Type B pancreatic cell (in vitro differentiated cells): Measurements from ENCODE around the gene TMEM86B. TPM values are rescaled to one million over a fixed set of nuclear protein-coding genes. Genes with fewer than 3 reads are reported as not detected.

ENCODE experiments used
- DNase-seq: peaks from one replicate; pipeline ENCODE4 v3.0.0; 2021; ENCODE audit warnings: mixed read lengths; ENCODE audit not compliant: unreplicated experiment; ENCODE audit errors: extremely low spot score
- H3K27ac Mint-ChIP-seq: 2 replicates; pipeline ENCODE4 v1.8.0; 2021; ENCODE audit warnings: mild to moderate bottlenecking, mixed read lengths
- H3K27me3 Mint-ChIP-seq: 2 replicates; pipeline ENCODE4 v1.8.0; 2021; ENCODE audit warnings: mixed read lengths
- H3K36me3 Mint-ChIP-seq: 2 replicates; pipeline ENCODE4 v1.8.0; 2021; ENCODE audit warnings: mixed read lengths
- H3K4me1 Mint-ChIP-seq: one replicate; pipeline ENCODE4 v1.8.0; 2021; ENCODE audit warnings: mixed read lengths; ENCODE audit not compliant: unreplicated experiment
- H3K4me3 Mint-ChIP-seq: 2 replicates; pipeline ENCODE4 v1.8.0; 2021; ENCODE audit warnings: mild to moderate bottlenecking, mixed read lengths
- H3K9me3 Mint-ChIP-seq: 2 replicates; pipeline ENCODE4 v1.8.0; 2021; ENCODE audit warnings: mixed read lengths
- CTCF ChIP-seq: fragments of 200-600 bp; sonication (generic); conservative IDR thresholded peaks from 2 replicates; pipeline ENCODE4 v1.5.0; 2021; ENCODE audit warnings: antibody characterized with exemption, mild to moderate bottlenecking
- total RNA-seq: library from RNA; stranded (reverse); gene quantifications from 2 replicates; pipeline ENCODE4 v1.2.1, GENCODE V29; 2021; ENCODE audit warnings: low replicate concordance

Gene TMEM86B
- total RNA-seq, 1 donor from 2014 or later: 14.4 TPM

GRCh38 chr19:55272142-55272541 lies 43.6 kb upstream of the TMEM86B start:
- no peak overlapping the region for H3K27ac Mint-ChIP-seq
- H3K4me3 Mint-ChIP-seq: no peak overlapping the region
- no peaks in the 10 kb centered on the region for H3K27me3 Mint-ChIP-seq
- no peaks in the 10 kb centered on the region for H3K9me3 Mint-ChIP-seq
- peaks cover 15% of the 10 kb centered on the region for H3K36me3 Mint-ChIP-seq
- TF ChIP-seq CTCF: no peak
- DNase-seq: no peak
- H3K4me1 Mint-ChIP-seq: peaks cover 7% of the 10 kb centered on the region

- H3K27me3 Mint-ChIP-seq: no peaks in the 10 kb centered on the region
- no peak for DNase-seq
- no peak for TF ChIP-seq CTCF
- H3K4me3 Mint-ChIP-seq: no peak overlapping the region
- H3K9me3 Mint-ChIP-seq: peaks cover 8% of the 10 kb centered on the region
- H3K27ac Mint-ChIP-seq: no peak overlapping the region
- H3K36me3 Mint-ChIP-seq: peaks cover 21% of the 10 kb centered on the region
- H3K4me1 Mint-ChIP-seq: no peaks in the 10 kb centered on the region
Measured at GRCh38 chr19:55270172-55270942, 41.8 kb upstream of the TMEM86B start.

- no peak for TF ChIP-seq CTCF
- Mint-ChIP-seq H3K27me3 (no peaks in the 10 kb centered on the region), H3K9me3 (peaks cover 8% of the 10 kb centered on the region), H3K27ac (no peak overlapping the region), H3K36me3 (peaks cover 21% of the 10 kb centered on the region), H3K4me3 (no peak overlapping the region), H3K4me1 (no peaks in the 10 kb centered on the region)
- no peak for DNase-seq
Measured at GRCh38 chr19:55269299-55269698, 40.7 kb upstream of the TMEM86B start.

- Mint-ChIP-seq H3K27ac (no peak overlapping the region), H3K9me3 (peaks cover 8% of the 10 kb centered on the region), H3K27me3 (no peaks in the 10 kb centered on the region), H3K4me3 (no peak overlapping the region), H3K4me1 (no peaks in the 10 kb centered on the region), H3K36me3 (peaks cover 27% of the 10 kb centered on the region)
- TF ChIP-seq CTCF: no peak
- no peak for DNase-seq
Measured at GRCh38 chr19:55266840-55267239, 38.3 kb upstream of the TMEM86B start.

DNA sequence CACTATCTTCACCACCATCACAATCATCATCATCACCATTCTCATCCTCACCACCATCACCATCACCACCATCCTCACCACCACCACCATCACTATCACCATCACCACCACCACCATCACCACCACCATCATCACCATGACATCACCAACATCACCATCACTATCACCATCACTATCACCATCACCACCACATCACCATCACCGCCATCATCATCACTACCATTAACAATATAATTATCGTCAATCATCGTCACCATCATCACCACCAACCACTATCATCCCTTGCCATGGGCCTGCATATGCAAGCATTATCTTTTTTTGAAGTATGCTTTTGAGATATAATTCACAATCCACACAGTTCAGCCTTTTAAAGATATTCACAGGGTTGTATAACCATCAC lies 37.8 kb upstream of the TMEM86B start:
- Mint-ChIP-seq H3K4me1 (no peaks in the 10 kb centered on the region), H3K9me3 (peaks cover 8% of the 10 kb centered on the region), H3K27me3 (no peaks in the 10 kb centered on the region), H3K36me3 (peaks cover 27% of the 10 kb centered on the region), H3K4me3 (no peak overlapping the region), H3K27ac (no peak overlapping the region)
- no peak for DNase-seq
- no peak for TF ChIP-seq CTCF
